Caki2 (cell line): Measurements from ENCODE around the gene GULP1. TPM values are rescaled to one million over a fixed set of nuclear protein-coding genes. Genes with fewer than 3 reads are reported as not detected.
"Not testable (repeated sequence)": the region's sequence is repeated elsewhere in the genome, so short reads cannot be mapped to it uniquely, and the experiment has no call there.

Experiments used
- DNase-seq: peaks from one replicate; pipeline ENCODE4 v3.0.0-alpha.2; 2015; ENCODE audit warnings: low read depth
- in situ Hi-C: cut with HindIII; loops from 2 replicates; pipeline ENCODE4 v1.10.0; 2016; ENCODE audit warnings: low sequenced_read_pairs, low pct_unique_long_range_greater_than_20kb, mixed read lengths
- total RNA-seq: library from RNA; depleted of rRNA; stranded (reverse); fragments of >200 nt; shearing (Covaris generic); gene quantifications from 2 replicates; pipeline ENCODE4 v1.2.3, GENCODE V29; 2014; ENCODE audit warnings: low replicate concordance

Gene GULP1
- total RNA-seq, 1 experiment from 2014 or later: 144 TPM

GRCh38 chr2:188598551-188598950, 306.9 kb downstream of the GULP1 start:
- DNase-seq: peak; percentile 52
- in situ Hi-C loops: no loop called here

- peak; percentile 53 for DNase-seq
- in situ Hi-C loops: no loop called here
Measured at GRCh38 chr2:188599140-188599539, 307.5 kb downstream of the GULP1 start.

DNA sequence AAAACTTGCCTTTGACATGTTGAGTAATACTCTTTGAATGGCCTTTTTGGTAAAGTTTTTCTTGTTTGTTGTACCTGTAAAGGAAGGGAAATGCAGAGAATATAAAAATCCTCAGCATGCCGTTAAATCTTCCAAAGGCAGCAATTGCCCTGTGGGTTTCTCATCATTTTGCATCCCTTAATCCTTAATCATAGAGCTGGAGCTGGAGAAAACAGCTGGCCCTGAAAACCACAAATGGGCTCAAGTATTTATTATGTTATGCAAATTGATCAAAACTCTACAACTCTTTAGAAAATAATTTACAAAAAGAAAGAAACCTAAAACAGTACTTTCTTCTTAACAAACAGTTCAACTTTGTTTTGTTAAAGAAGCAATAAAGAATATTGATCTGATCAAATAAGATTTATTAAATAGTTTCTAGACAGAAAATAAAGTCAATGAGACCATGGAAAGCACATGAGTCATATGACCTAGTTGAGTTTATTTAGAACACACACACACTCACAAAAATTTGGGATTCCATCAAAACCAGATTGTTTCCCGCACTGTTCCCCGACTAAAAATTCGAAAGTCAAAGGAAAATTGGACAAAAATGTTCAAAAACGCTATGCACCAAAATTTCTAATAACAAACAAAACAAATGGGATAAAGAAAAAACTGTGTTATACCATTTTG, 309.0 kb downstream of the GULP1 start:
- in situ Hi-C loops: no loop called here
- no peak for DNase-seq

DNA sequence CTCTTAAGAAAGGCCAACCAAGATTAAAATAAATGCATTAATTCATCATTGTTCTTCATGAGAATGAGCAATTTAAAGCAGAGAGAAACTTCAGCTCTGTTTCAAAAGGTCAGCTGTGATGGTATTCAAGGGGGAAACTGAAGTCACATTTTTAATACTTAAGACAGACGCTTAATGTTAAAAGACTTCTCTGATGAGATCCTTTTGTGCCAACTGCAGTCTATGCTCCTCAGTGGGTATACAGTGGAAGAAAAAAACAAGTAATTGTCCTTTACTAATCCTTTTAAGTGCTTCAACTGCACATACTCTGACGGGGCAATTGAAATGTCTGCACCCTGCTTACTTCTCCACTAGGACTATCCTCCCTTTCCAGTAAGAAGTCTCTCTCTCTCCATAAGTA, 309.7 kb downstream of the GULP1 start:
- DNase-seq: no peak
- in situ Hi-C loops: no loop called here

DNA sequence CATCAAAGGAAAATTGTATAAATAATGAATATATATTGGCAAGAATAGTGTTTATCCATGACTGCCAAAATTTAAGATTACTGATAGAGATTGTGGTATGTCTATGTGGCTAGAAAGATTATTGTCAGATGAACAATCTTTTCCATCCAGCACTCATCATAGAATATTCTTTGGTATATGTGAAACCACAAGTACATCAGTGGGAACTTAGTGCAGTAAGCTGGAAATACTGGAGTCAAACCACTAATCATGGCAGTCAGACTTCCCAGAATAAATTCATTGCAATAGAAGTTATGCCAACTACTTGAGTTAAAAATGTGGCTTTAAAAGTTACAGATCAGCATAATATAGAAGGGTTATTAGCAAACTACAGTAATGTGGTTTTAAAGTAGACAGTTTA, 310.3 kb downstream of the GULP1 start:
- no peak for DNase-seq
- in situ Hi-C loops: no loop called here

GRCh38 chr2:188604579-188604978, 312.9 kb downstream of the GULP1 start:
- no peak for DNase-seq
- in situ Hi-C loops: no loop called here

GRCh38 chr2:188605609-188606584, 314.2 kb downstream of the GULP1 start:
- in situ Hi-C loops, DNase-seq: not testable (repeated sequence)

GRCh38 chr2:188606596-188606995, 314.9 kb downstream of the GULP1 start:
- in situ Hi-C loops, DNase-seq: not testable (repeated sequence)

DNA sequence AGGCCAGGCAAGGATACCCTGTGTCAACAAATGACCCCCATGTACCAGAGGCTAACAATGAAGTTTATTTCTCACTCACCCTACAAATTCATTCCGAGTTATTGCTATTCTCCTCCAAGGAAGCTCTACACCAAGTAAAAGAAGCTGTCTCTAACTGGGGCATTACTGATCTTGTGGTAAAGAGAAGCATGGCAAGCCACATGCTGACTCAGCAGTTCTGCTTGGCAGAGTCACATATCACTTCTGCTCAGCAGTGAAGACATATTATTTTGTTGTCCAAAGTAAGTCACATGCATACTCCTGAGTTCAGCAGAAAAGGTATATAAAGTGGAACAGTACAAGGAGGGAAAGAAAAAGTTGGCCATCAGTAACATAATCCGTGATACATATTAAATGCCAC, 315.8 kb downstream of the GULP1 start:
- DNase-seq: peak; percentile 24
- in situ Hi-C loops: no loop called here

DNA sequence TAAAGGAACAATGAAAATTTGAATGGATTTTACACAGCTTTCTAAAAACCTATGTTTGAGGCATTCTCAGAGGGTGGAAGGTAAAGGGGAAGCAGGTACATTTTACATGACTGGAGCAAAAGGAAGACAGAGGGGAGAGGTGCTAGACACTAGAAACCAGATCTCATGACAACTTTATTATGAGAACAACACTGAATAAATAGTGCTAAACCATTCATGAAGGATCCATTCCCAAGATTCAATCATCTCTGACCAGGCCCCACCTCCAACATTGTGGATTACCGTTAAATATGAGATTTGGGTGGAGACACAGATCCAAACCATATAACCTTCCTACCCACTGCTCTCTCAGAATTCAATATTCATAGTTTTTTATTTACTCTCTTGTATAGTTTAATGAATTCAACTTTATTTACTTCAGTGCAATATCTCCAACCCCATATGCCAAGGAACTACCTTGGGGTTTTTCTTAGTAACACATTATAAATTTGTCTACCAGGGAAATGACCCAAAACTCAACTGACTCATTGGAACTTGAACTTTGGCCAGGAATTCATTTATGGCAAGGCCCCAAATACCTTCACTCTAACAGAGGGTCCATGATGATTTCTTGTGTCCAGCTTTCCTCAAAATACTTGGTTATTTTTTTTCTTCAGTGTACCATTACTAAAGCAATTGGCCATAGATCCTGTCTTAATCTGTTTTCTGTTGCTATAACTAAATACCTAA, 317.8 kb downstream of the GULP1 start:
- DNase-seq: peak; percentile 64
- in situ Hi-C loops: no loop called here

GRCh38 chr2:188610050-188610444, 318.4 kb downstream of the GULP1 start:
- in situ Hi-C loops: no loop called here

GRCh38 chr2:188610827-188611226, 319.2 kb downstream of the GULP1 start:
- DNase-seq: no peak
- in situ Hi-C loops: no loop called here

More at GRCh38 chr2:188610050-188610444, 318.4 kb downstream of the GULP1 start:
- no peak for DNase-seq

- in situ Hi-C loops: no loop called here
- DNase-seq: no peak
Measured at GRCh38 chr2:188619146-188619545, 327.5 kb downstream of the GULP1 start.

- in situ Hi-C loops: no loop called here
- DNase-seq: no peak
Measured at GRCh38 chr2:188620916-188621315, 329.2 kb downstream of the GULP1 start.

- no peak for DNase-seq
- in situ Hi-C loops: no loop called here
Measured at GRCh38 chr2:188622601-188623260, 331.1 kb downstream of the GULP1 start.

DNA sequence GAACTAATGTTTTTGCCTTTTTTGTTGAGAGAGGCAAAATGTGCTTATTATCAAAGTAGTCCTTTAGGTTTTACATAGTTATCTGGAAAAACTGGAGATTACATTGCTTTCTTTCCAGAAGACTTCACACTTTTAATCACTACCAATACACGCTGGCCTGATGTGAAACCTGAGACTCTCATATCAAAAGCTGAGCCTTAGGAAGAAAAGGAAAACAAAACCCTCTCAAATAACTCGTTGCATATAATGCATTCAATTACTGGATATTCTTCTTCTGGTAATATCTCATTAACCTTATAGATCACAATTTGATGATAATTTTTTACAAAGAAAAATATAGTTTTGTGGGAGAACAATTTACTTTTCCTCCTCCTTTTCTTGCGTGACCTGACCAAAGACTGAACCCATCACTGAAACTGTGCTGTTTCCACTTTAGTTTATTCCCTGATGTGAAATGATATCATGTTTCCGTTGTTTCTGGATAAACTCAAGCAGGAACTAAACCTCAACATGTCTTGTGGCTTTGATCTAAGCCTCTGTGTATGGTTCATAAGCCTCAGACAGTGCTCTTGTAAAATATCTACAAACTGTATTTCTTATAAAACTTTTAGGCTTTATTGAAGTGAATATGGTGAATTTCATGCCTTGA, 332.4 kb downstream of the GULP1 start:
- no peak for DNase-seq
- in situ Hi-C loops: no loop called here

- in situ Hi-C loops: no loop called here
- no peak for DNase-seq
Measured at GRCh38 chr2:188627471-188627870, 335.8 kb downstream of the GULP1 start.
